PC-3 (cell line): ENCODE results near the gene SLC10A7.

ENCODE experiments used
- EZH2 ChIP-seq: fragments of 300-600 bp; sonication (generic); IDR thresholded peaks from one replicate; pipeline ENCODE4 v1.6.1; 2017; ENCODE audit warnings: antibody characterized with exemption, mild to moderate bottlenecking, low read length; ENCODE audit not compliant: unreplicated experiment
- TF ChIP-seq, protein P1 (sequence below): fragments of 300-600 bp; sonication (generic); conservative IDR thresholded peaks from 2 replicates; pipeline ENCODE4 v1.5.1; 2017; ENCODE audit warnings: antibody characterized with exemption, low read depth, mild to moderate bottlenecking, low read length

DNA sequence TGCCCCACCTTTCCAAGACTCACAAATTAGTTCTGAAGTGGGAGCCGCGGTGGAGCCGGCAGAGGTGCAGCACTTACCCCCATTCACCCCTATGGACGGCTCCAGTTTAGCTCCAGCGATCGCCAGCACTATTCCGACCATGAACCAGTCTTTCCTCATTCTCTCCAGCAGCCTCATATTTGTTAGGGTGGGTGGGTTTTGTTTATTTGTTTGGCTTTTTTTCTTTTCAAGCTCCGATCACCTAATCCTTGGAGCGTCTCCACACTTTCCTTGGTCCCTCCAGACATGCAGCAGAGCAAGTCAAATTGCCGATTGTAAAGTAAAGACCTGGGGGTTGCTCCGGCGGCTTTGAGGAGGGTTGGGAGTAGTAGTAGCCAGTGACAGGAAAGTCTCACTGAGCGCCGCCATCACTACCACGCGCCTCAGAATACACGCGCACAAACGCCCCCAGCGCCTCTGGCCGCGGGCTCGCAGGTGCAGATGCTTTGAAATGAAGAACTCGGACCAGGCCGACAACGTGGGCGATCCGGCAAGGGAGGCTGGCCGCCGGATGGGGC, at the start of gene SLC10A7:
- TF ChIP-seq EZH2: no peak
- TF ChIP-seq, protein P1, sequence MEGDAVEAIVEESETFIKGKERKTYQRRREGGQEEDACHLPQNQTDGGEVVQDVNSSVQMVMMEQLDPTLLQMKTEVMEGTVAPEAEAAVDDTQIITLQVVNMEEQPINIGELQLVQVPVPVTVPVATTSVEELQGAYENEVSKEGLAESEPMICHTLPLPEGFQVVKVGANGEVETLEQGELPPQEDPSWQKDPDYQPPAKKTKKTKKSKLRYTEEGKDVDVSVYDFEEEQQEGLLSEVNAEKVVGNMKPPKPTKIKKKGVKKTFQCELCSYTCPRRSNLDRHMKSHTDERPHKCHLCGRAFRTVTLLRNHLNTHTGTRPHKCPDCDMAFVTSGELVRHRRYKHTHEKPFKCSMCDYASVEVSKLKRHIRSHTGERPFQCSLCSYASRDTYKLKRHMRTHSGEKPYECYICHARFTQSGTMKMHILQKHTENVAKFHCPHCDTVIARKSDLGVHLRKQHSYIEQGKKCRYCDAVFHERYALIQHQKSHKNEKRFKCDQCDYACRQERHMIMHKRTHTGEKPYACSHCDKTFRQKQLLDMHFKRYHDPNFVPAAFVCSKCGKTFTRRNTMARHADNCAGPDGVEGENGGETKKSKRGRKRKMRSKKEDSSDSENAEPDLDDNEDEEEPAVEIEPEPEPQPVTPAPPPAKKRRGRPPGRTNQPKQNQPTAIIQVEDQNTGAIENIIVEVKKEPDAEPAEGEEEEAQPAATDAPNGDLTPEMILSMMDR: no peak
